Small intestine (tissue), 7 donors: ENCODE data around the gene ARPC4. TPM values are rescaled to one million over a fixed set of nuclear protein-coding genes. Genes with fewer than 3 reads are reported as not detected.

Source experiments
- DNase-seq, 2 donors: peaks; one replicate each; pipeline versions ENCODE4 v3.0.0 to v3.0.0-alpha.2; 2013
- FAIRE-seq: peaks from 2 replicates; lab custom pipeline; 2012; peaks lifted over from hg19 to GRCh38; lab: Jason Lieb, UNC
- H3K27ac ChIP-seq, 3 donors: one replicate each; pipeline ENCODE4 v1.5.1; 2013; ENCODE audit warnings: low read length in 2 of 3, mild to moderate bottlenecking in 2 of 3, control low read depth in 1 of 3, inconsistent platforms in 1 of 3, low read depth in 1 of 3, moderate library complexity in 1 of 3
- H3K27me3 ChIP-seq, 3 donors: one replicate each; pipeline ENCODE4 v1.6.1; 2013; ENCODE audit warnings: low read length in 3 of 3, inconsistent platforms in 1 of 3; ENCODE audit not compliant: control insufficient read depth in 3 of 3, insufficient read depth in 3 of 3
- H3K36me3 ChIP-seq, 3 donors: one replicate each; pipeline ENCODE4 v1.6.1; 2013; ENCODE audit warnings: low read length in 3 of 3, inconsistent platforms in 1 of 3, low read depth in 1 of 3, mild to moderate bottlenecking in 1 of 3, moderate library complexity in 1 of 3; ENCODE audit not compliant: control insufficient read depth in 3 of 3, insufficient read depth in 2 of 3
- H3K4me1 ChIP-seq, 3 donors: one replicate each; pipeline ENCODE4 v1.6.1; 2013; ENCODE audit warnings: low read length in 2 of 3, inconsistent platforms in 1 of 3, low read depth in 1 of 3, mild to moderate bottlenecking in 1 of 3, moderate library complexity in 1 of 3; ENCODE audit not compliant: control insufficient read depth in 3 of 3, insufficient read depth in 2 of 3
- H3K4me3 ChIP-seq, 3 donors: one replicate each; pipeline ENCODE4 v1.5.1; 2013; ENCODE audit warnings: low read length in 3 of 3, control low read depth in 1 of 3, inconsistent platforms in 1 of 3, low read depth in 1 of 3, mild to moderate bottlenecking in 1 of 3, moderate library complexity in 1 of 3
- H3K9me3 ChIP-seq, 2 donors: one replicate each; pipeline ENCODE4 v1.6.1; 2013; ENCODE audit warnings: low read depth in 1 of 2, low read length in 1 of 2; ENCODE audit not compliant: control insufficient read depth in 2 of 2, insufficient read depth in 1 of 2
- WGBS, 3 donors: extraction: QIAGEN DNeasy Blood & Tissue Kit; methylation state at CpG; one replicate each; pipeline ENCODE4 v1.1.7; 2013; 5-methylcytosine and 5-hydroxymethylcytosine counted together
- polyA plus RNA-seq, 4 donors: library from polyadenylated mRNA; stranded (reverse) in 3 of 4; unstranded in 1 of 4; fragments of 200-250 nt in 3 of 4; fragments of 120-200 nt in 1 of 4; gene quantifications; one replicate each; pipeline versions ENCODE4 v1.2.1 to v1.2.3, GENCODE V29; 2013
- donor health status: healthy with polysubstance abuse.
- donor health status: control.
- donor health status: control.
- donor health status: Bipolar disorder and iron deficiency.
- donor health status: healthy.

Gene ARPC4
- polyA plus RNA-seq, 4 donors: 143 to 178 (median 161) TPM

GRCh38 chr3:9803494-9803893 lies 10.6 kb downstream of the ARPC4 start:
- Histone ChIP-seq H3K4me1 (peaks cover 0 to 24% (median 2%) of the 10 kb centered on the region in 3 donors), H3K27me3 (no peaks in the 10 kb centered on the region), H3K27ac (peak overlapping the region in 1 of 3 donors; percentile 4), H3K4me3 (no peak overlapping the region), H3K36me3 (peaks cover 42 to 73% (median 43%) of the 10 kb centered on the region in 3 donors), H3K9me3 (no peaks in the 10 kb centered on the region)
- no peak for FAIRE-seq
- DNase-seq: no peak
- 33 to 83% (median 42%) methylated on average over 1 of the region's 1 CpG for WGBS, 3 donors

GRCh38 chr3:9804996-9805395 lies 12.1 kb downstream of the ARPC4 start:
- Histone ChIP-seq H3K27me3 (no peaks in the 10 kb centered on the region), H3K4me1 (peaks cover 2 to 34% (median 2%) of the 10 kb centered on the region in 3 donors), H3K9me3 (no peaks in the 10 kb centered on the region), H3K27ac (peak overlapping the region in 1 of 3 donors; percentile 69), H3K36me3 (peaks cover 34 to 68% (median 37%) of the 10 kb centered on the region in 3 donors), H3K4me3 (no peak overlapping the region)
- WGBS, 3 donors: 23 to 60% (median 40%) methylated on average over 5 of the region's 5 CpGs
- no peak for FAIRE-seq
- peak; percentile 56 to 66 for DNase-seq

- Histone ChIP-seq H3K36me3 (peaks cover 27 to 60% (median 34%) of the 10 kb centered on the region in 3 donors), H3K9me3 (no peaks in the 10 kb centered on the region), H3K27ac (no peak overlapping the region), H3K4me3 (no peak overlapping the region), H3K27me3 (no peaks in the 10 kb centered on the region), H3K4me1 (peaks cover 2 to 41% (median 2%) of the 10 kb centered on the region in 3 donors)
- no peak for FAIRE-seq
- 88 to 91% (median 90%) methylated on average over 12 of the region's 12 CpGs for WGBS, 3 donors
- DNase-seq: no peak
Observed at GRCh38 chr3:9806137-9806536, 13.3 kb downstream of the ARPC4 start.

GRCh38 chr3:9806688-9807589 lies 14.1 kb downstream of the ARPC4 start:
- Histone ChIP-seq H3K9me3 (no peaks in the 10 kb centered on the region), H3K27me3 (no peaks in the 10 kb centered on the region), H3K4me3 (no peak overlapping the region), H3K4me1 (peaks cover 2 to 41% (median 2%) of the 10 kb centered on the region in 3 donors), H3K27ac (no peak overlapping the region), H3K36me3 (peaks cover 24 to 56% (median 28%) of the 10 kb centered on the region in 3 donors)
- no peak for DNase-seq
- no peak for FAIRE-seq
- WGBS, 3 donors: 94 to 99% (median 98%) methylated on average over 7 of the region's 7 CpGs

GRCh38 chr3:9807981-9808344 lies 15.1 kb downstream of the ARPC4 start:
- DNase-seq (no peak), FAIRE-seq (no peak)
- peaks cover 24 to 55% (median 28%) of the 10 kb centered on the region in 3 donors for H3K36me3 ChIP-seq
- peaks cover 2 to 41% (median 2%) of the 10 kb centered on the region in 3 donors for H3K4me1 ChIP-seq
- H3K27me3 ChIP-seq: no peaks in the 10 kb centered on the region
- WGBS, 3 donors: 87 to 96% (median 94%) methylated on average over 2 of the region's 2 CpGs
- H3K9me3 ChIP-seq: no peaks in the 10 kb centered on the region
- H3K4me3 ChIP-seq: no peak overlapping the region
- H3K27ac ChIP-seq: peak overlapping the region in 1 of 3 donors; percentile 97

GRCh38 chr3:9808345-9809037 lies 15.6 kb downstream of the ARPC4 start:
- Histone ChIP-seq H3K9me3 (no peaks in the 10 kb centered on the region), H3K27ac (peak overlapping the region; percentile 86 to 97 (median 95)), H3K27me3 (no peaks in the 10 kb centered on the region), H3K36me3 (peaks cover 19 to 55% (median 26%) of the 10 kb centered on the region in 3 donors), H3K4me3 (no peak overlapping the region), H3K4me1 (peaks cover 2 to 36% (median 2%) of the 10 kb centered on the region in 3 donors)
- 53 to 67% (median 67%) methylated on average over 7 of the region's 7 CpGs for WGBS, 3 donors
- FAIRE-seq (no peak), DNase-seq (peak; percentile 36)

GRCh38 chr3:9809239-9809614 lies 16.3 kb downstream of the ARPC4 start:
- H3K4me1 ChIP-seq: peaks cover 2 to 31% (median 2%) of the 10 kb centered on the region in 3 donors
- peak overlapping the region; percentile 86 to 97 (median 95) for H3K27ac ChIP-seq
- peak overlapping the region in 2 of 3 donors; percentile 48 to 63 for H3K4me3 ChIP-seq
- DNase-seq (no peak), FAIRE-seq (no peak)
- WGBS, 3 donors: 15 to 56% (median 27%) methylated on average over 4 of the region's 4 CpGs
- H3K36me3 ChIP-seq: peaks cover 15 to 54% (median 21%) of the 10 kb centered on the region in 3 donors
- no peaks in the 10 kb centered on the region for H3K9me3 ChIP-seq
- no peaks in the 10 kb centered on the region for H3K27me3 ChIP-seq
